Stimulated activated CD8-positive, alpha-beta memory T cell treated with anti-CD3 and anti-CD28 coated beads, Interleukin-15, amount 100 ng/mL, for 24 hours (primary cell): ENCODE data around the gene SLC17A9.

ENCODE experiments used
- DNase-seq: peaks from one replicate; pipeline ENCODE4 v3.0.0-alpha.2; 2020; ENCODE audit warnings: low read depth

The SLC17A9 gene

DNA sequence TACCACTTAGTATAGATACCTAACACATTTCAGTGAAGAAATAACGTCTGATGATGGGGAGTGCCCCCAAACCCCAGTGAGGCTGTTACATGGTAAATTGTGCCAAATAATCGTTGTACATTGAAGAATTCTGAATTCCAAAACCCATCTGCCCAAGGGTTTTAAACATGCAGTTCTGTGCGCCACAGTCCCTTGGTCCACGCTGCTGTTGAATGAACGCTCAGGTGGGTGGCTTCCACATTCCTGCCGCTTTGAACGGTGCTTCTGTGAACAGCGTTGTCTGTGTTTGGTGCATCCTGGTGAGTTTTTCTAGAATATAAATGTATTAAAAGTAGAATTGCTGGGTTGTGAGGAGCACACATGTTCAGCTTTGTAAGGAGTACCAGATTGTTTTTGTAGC is 11.6 kb upstream of the SLC17A9 start:
- DNase-seq: no peak

GRCh38 chr20:62941792-62942191 is 10.7 kb upstream of the SLC17A9 start:
- DNase-seq: no peak

DNA sequence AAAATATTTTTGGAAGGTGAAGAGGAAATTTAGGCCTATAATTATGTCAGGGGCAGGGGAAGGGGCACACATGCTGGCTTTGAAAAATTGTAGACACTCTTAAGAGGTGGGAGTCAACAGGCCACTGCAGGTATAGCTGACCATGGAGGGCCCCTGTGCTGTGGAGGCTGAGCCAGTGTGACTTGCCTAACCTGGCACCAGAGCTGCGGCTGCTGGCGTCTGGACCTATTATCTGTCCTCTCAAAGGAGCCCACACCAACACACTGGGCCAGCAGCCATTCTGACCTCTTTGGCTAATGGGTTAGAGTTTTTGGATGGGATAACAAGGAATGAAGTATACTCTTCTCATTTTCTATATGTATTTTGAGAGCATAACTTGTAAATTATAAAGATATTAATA is 10.1 kb upstream of the SLC17A9 start:
- no peak for DNase-seq

DNA sequence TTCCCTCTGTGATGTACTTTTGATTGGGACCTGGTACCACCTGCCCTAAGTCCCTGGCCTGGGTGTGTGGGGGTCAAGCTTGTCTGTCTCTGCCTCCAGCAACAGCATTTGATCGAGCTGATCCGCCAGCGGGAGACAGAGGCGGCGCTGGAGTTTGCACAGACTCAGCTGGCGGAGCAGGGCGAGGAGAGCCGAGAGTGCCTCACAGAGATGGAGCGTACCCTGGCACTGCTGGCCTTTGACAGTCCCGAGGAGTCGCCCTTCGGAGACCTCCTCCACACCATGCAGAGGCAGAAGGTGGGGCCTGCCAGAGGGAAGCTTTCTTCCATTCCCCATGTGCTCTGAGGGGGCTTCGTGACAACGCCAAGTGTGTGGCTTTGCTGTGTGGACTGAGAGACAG is 9.1 kb upstream of the SLC17A9 start:
- no peak for DNase-seq

GRCh38 chr20:62944184-62944583 is 8.3 kb upstream of the SLC17A9 start:
- no peak for DNase-seq

- no peak for DNase-seq
These were observed 7.8 kb upstream of the SLC17A9 start for GRCh38 chr20:62944746-62945145.

DNA sequence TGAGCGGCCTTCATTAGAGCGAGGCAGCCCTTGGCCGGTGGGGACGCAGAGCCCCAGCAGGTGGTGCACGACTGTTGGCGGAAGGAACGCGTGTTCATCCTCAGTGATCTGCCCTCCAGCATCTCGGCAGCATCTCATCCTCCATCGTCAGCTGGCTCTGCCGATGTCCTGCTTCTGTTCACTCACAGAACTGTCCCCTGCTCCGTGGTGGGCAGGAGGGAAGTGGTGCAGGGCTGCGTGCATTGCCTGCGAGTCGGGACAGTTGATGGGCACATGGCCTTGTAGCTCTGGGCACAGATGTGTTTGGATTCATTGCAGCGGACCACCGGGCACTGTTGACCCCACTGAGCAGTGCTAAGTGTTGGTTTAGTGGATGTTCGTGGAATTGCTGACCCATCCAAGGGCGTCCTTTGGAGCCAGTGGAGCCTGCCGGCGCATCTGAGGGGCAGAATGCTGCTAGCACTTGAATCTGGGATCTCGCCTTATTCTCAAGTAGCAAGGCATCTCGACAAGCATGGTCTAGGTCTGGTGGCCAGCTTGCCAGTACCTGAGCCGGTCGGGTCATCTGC is 6.7 kb upstream of the SLC17A9 start:
- DNase-seq: no peak

- no peak for DNase-seq
These were observed 5.6 kb upstream of the SLC17A9 start for GRCh38 chr20:62946918-62947317.

- DNase-seq: no peak
These were observed 4.8 kb upstream of the SLC17A9 start for GRCh38 chr20:62947532-62948300.

DNA sequence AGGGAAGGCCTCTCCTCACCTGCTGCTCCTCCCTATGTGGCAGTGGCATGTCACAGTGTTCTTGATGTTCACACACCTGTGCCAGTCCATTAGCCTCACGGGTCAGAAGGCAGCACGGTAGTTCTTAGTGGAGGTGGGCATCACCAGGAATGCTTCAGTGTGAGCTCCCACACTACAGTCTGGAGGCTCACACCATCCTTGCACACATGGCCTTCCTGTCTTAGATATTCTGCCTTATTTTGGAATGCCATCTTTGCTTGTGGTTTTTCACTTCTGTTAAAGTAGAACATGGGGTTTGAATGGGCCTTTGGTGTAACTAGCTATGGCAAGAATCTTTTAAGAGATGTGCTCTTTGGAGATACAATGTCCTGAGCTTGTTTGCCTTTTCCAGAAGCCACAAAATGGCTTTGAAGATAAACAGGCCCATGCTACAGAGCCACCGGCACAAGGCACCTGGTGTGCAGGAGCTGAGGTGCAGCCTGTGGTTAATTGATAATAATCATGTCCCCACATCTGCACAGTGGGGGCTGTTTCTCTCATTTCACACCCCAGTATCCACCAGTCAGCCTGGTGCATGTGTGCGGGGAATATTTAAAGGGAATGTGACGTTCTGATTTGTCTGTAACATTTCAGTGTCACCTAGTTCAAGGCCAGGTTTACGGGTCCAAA is 3.2 kb upstream of the SLC17A9 start:
- no peak for DNase-seq

DNA sequence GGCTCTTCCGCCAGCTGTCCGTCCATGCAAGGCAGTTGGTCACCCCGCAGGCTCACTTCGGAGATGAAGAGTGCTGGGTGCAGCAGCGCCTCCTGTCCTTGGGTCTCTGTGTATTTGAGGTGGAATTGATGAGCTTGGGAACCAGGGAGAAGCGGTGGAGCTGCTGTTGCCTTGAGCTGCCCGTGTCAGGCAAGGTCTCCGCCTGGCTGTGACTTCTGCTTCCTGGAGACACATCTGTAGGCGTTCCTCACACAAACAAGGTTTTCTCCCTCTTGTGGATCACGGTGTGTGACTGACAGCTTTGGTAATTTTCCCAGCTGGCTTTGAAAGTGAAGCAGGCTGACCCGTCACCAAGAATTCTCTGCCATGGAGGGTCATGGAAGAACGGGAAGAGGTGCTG is 2.5 kb upstream of the SLC17A9 start:
- DNase-seq: no peak

GRCh38 chr20:62950741-62951140 is 1.8 kb upstream of the SLC17A9 start:
- DNase-seq: no peak

GRCh38 chr20:62951143-62951895 is 1.2 kb upstream of the SLC17A9 start:
- DNase-seq: no peak

DNA sequence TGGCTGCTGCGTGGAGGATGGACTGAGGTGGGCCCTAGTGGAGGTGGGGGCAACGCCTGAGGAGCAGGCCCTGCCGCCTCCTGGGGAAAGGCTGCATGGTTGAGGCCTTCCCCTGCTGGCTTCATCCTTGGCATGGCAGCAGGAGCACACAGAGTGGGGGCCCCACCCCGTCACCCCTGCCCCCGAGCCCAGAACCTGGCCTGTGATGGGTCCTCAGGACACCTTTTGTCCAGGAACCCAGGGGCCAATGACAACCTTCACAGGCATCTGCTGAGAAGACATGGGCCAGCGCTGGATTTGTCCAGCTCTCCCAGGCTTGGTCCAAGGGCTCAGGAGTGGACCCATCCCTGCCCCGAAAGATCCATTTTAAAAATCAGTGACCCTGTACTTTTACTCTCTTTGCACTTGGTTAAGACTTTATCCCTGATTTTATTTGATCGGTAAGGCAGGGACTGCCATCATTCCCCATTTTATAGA is 575 bp upstream of the SLC17A9 start:
- no peak for DNase-seq

- DNase-seq: no peak
These were observed 694 bp downstream of the SLC17A9 start for GRCh38 chr20:62952968-62953838.

DNA sequence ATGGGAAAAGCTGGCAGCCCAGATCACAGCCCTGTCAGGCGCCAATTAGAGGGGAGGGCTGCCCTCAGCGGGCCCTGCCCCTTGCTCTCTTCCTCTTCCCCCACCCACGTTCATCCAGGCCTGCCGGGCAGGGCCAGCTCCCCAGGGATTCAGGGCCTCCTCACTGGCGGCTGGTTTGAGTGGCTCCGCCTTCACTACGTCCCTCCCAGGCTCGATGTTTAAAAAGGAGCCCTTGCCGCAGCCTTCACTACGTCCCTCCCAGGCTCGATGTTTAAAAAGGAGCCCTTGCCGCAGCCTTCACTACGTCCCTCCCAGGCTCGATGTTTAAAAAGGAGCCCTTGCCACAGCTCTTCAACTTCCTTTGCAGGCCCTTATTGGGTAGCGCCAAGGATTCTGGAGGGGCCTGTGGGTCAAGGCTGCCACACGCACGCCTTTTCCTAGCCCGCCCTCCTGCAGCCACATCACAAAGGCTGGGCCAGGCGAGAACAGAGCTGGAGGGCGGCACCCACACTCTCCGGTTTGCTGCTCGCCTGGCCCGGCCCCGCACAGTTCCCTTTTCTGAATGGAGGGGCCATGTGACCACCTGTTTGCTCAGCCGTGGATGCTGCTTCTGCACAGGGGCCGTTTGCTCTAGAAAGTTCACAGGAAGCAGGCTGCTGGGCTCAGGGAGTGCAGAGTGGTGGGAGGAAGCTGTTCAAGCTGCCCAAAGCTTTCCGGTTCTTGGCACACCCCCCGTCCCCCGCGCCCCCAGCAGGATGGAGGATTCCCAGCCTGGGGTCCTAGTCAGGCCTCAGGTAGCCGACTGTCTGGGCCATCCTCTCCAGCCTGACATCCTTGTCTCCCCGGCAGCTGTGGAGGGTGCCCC is 1.6 kb downstream of the SLC17A9 start:
- no peak for DNase-seq

DNA sequence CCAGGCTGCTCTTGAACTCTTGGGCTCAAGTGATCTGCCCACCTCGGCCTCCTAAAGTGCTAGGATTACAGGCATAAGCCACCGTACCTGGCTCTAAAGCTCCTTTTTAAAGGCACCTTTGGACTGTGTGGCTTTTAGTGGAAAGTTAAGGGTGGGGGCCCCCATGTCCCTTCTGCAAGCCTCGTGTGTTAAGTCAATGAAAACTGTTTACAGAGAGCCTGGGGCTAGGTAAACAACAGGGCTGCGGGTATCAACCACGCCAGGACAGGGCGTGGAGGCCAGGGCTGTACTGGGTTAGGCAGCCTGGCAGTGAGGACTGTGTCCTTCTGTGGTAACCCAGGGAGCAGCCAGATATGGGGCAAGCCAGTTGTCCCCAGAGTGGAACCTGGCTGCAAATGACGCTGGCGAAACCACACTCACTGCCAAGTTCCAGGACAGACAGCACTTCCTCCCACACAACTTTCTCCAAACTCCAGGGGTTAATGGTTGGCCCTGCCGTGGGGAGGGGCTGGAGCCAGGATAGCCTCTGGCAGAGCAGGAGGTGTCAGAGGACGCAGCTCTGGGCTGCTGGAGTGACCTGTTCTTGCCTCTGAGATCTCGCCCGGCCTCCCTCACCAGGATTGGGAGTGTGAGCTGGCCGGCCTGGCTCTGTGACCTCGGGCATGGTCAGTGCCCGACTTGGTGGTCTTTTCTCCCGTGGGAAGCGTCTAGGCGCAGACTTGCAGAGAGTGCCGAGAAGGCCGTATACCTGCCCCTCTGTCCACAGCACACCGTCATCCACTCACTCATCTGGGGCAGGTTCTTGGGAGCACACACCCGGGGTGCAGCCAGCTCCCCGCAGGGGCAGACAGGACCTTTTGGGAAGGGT is 3.2 kb downstream of the SLC17A9 start:
- DNase-seq: no peak

DNA sequence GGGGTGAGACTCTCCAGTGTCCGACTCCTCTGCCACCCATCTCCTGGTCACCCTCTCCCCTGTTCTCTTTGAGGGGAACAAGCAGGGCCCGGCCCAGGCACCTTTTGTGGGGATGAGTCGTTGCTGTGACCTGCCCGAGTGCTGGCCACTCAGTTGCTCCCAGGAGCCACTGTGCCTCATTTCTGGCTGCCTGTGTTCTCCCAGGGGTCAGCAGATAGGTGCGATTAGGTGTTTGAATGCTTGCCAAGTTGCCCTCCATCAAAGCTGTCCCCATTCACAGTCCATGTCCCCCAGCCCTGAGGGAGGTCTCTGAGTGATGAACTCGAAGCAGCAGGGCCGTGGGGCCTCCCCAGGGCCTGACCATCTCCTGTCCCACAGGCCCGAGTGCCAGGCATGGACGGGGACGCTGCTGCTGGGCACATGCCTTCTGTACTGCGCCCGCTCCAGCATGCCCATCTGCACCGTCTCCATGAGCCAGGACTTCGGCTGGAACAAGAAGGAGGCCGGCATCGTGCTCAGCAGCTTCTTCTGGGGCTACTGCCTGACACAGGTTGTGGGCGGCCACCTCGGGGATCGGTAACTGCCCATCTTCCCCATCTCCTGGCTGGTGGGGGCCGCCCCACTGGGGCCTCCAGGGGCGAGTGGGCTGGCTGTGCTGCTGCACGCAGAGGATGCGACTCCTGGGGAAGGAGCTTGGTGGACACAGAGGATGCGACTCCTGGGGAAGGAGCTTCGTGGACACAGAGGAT is 4.1 kb downstream of the SLC17A9 start:
- no peak for DNase-seq
